ENCODE measurements around the gene CCNI. TPM values are rescaled to one million over a fixed set of nuclear protein-coding genes. Genes with fewer than 3 reads are reported as not detected.
"Not testable (repeated sequence)": the region's sequence is repeated elsewhere in the genome, so short reads cannot be mapped to it uniquely, and the experiment has no call there.

The CCNI gene
- total RNA-seq, 1 experiment from 2014 or later, result 213 TPM

- no peak overlapping the region for H3K4me3 Mint-ChIP-seq
- CTCF ChIA-PET, result interaction anchor here (0.6 to 1.8 kb wide), 3 partner anchors 9 to 130 kb away, joined by 3 to 6 read pairs (median 3); no protein-coding TSS in a partner anchor
Observed at GRCh38 chr4:77073981-77074380, 1.8 kb downstream of the CCNI start.

DNA sequence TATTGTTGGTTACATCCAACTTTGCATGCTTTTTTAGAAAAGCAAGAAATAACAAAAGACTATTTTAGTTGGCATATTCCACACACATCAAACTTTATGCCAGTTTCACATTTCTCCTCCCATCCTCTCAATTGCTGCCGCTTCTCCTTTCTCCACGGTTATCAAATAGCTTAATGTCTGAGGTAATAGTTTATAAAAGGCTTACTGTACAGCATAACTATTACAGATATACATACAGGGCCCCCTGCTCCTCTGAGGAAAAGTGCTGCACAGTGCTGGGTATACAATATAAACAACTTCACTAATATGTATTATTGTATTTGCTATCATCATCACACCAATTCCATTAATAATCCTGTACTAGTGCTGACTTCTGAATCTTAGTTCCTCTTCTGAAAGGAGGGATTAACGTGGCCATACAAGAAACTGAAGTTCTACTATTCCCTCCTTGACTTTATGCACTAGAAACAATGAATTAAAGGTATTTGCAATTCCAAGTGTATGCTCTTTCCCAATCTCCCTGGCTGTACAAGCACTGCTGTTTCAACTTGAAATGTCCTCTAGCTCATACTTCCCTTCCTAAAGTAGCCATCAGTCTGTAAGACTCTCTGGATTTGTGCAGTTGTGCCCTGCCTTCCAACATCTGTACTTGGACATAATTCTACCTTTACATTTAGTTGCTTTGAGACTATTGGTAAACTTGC lies 2.5 kb downstream of the CCNI start:
- ChIA-PET CTCF (interaction anchor here (1.3 to 1.8 kb wide), 2 partner anchors 20 to 130 kb away, joined by 3 to 6 read pairs; no protein-coding TSS in a partner anchor), POLR2A (interaction anchor here (4.5 kb wide), 1 partner anchor 84 kb away, joined by 32 read pairs; the partner anchor contains the start of gene CCNG2)
- Mint-ChIP-seq H3K4me1 (peaks cover 35% of the 10 kb centered on the region), H3K36me3 (0 out of 2 replicates have a peak, but pooled peaks cover 2% of the 10 kb centered on the region), H3K4me3 (no peak overlapping the region), H3K27me3 (ENCODE audit: low read depth) (no peaks in the 10 kb centered on the region), H3K9me3 (no peaks in the 10 kb centered on the region), H3K27ac (no peak overlapping the region)
- no peak for TF ChIP-seq ZNF121 (CRISPR knock-in tag; IDR thresholded peaks at IDR 0.05)
- TF ChIP-seq MAX (CRISPR knock-in tag; IDR thresholded peaks at IDR 0.05), result no peak
- no peak for DNase-seq (ENCODE audit: low spot score)
- no peak for ATAC-seq

More at GRCh38 chr4:77073981-77074380, 1.8 kb downstream of the CCNI start:
- TF ChIP-seq FOXP4 (CRISPR knock-in tag; IDR thresholded peaks at IDR 0.05) (no peak), NR2C2 (CRISPR knock-in tag; IDR thresholded peaks at IDR 0.05) (no peak), RELA (CRISPR knock-in tag; IDR thresholded peaks at IDR 0.05; ENCODE audit: borderline replicate concordance) (no peak), SMAD3 (CRISPR knock-in tag; IDR thresholded peaks at IDR 0.05; ENCODE audit: borderline replicate concordance) (no peak), MAX (CRISPR knock-in tag; IDR thresholded peaks at IDR 0.05) (no peak)
- no peak for DNase-seq (ENCODE audit: low spot score)
- Mint-ChIP-seq H3K9me3 (no peaks in the 10 kb centered on the region), H3K4me1 (peaks cover 32% of the 10 kb centered on the region), H3K27me3 (ENCODE audit: low read depth) (no peaks in the 10 kb centered on the region), H3K36me3 (0 out of 2 replicates have a peak, but pooled peaks cover 2% of the 10 kb centered on the region), H3K27ac (no peak overlapping the region)
- POLR2A ChIA-PET, result interaction anchor here (0.6 to 4.5 kb wide), 2 partner anchors 83 to 232 kb away, joined by 3 to 32 read pairs; partner anchors contain the start of gene CCNG2
- no peak for ATAC-seq

DNA sequence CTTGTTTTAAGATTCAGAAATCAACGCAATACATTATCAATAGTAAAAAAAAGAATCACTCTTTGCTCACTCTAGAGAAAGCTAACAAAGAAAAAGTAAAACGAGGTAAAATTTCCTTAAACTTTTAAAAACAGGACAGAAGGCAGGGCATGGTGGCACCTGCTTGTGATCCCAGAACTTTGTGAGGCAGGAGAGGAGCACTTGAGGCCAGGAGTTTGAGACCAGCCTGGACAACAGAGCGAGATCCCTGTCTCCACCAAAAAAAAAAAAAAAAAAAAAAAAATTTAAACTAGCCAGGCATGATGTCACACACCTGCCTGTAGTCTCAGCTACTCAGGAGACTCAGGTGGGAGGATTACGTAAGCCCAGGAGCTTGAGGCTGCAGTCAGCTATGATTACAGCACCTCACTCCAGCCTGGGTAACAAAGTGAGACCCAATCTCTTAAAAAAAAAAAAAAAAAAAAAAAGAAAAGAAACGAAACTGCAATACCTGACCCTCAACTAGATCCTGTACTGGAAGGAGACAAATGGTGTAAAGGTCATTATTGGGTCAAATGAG lies 3.5 kb downstream of the CCNI start:
- ATAC-seq (no peak), DNase-seq (ENCODE audit: low spot score) (no peak)
- H3K27me3 Mint-ChIP-seq (ENCODE audit: low read depth), result no peaks in the 10 kb centered on the region
- 0 out of 2 replicates have a peak, but pooled peaks cover 2% of the 10 kb centered on the region for H3K36me3 Mint-ChIP-seq
- H3K9me3 Mint-ChIP-seq, result no peaks in the 10 kb centered on the region
- ChIA-PET CTCF (interaction anchor here (0.6 to 4.0 kb wide), 6 partner anchors 23 to 137 kb away, joined by 3 to 17 read pairs (median 6); no protein-coding TSS in a partner anchor), POLR2A (interaction anchor here (0.6 to 4.5 kb wide), 8 partner anchors 8 to 736 kb away, joined by 3 to 32 read pairs (median 6); partner anchors contain the start of gene CCNG2)
- peak overlapping the region; percentile 46; the same call in 1 of the 2 replicates for H3K4me3 Mint-ChIP-seq
- TF ChIP-seq, protein P1, sequence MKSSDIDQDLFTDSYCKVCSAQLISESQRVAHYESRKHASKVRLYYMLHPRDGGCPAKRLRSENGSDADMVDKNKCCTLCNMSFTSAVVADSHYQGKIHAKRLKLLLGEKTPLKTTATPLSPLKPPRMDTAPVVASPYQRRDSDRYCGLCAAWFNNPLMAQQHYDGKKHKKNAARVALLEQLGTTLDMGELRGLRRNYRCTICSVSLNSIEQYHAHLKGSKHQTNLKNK (CRISPR knock-in tag; IDR thresholded peaks at IDR 0.05), result no peak
- TF ChIP-seq ZNF121 (CRISPR knock-in tag; IDR thresholded peaks at IDR 0.05) (peak; percentile 52; the same call in 1 of the 2 replicates), NR1H2 (CRISPR knock-in tag; IDR thresholded peaks at IDR 0.05) (no peak), SMAD3 (CRISPR knock-in tag; IDR thresholded peaks at IDR 0.05; ENCODE audit: borderline replicate concordance) (no peak), FOXP4 (CRISPR knock-in tag; IDR thresholded peaks at IDR 0.05) (no peak), ZNF671 (CRISPR knock-in tag; IDR thresholded peaks at IDR 0.05) (no peak)
- no peak overlapping the region for H3K27ac Mint-ChIP-seq
- peaks cover 29% of the 10 kb centered on the region for H3K4me1 Mint-ChIP-seq

DNA sequence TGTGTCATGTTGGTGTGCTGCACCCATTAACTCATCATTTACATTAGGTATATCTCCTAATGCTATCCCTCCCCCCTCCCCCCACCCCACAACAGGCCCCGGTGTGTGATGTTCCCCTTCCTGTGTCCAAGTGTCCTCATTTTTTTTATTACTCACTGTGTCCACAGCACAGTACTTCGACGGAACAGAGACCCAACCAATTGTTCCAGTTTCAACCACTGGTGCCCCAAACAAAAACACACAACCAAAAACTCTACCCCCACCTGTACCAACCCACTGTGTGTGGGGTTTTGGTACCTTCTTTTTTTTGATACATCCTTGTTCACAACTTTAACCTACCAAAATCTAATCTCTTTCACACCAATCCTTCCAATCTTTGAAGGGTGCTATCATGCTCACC lies 6.3 kb downstream of the CCNI start:
- POLR2A ChIA-PET, result interaction anchor here (0.5 to 0.7 kb wide), 4 partner anchors 11 to 279 kb away, joined by 3 to 6 read pairs (median 4); no protein-coding TSS in a partner anchor

More for the DNA sequence above, 6.3 kb downstream of the CCNI start:
- not testable (repeated sequence) for H3K9me3 Mint-ChIP-seq; ATAC-seq; H3K27me3 Mint-ChIP-seq (ENCODE audit: low read depth); H3K4me3 Mint-ChIP-seq; DNase-seq (ENCODE audit: low spot score)
- Mint-ChIP-seq H3K4me1 (peaks cover 20% of the 10 kb centered on the region), H3K36me3 (peaks cover 18% of the 10 kb centered on the region), H3K27ac (0 out of 2 replicates have a peak overlapping the region, but pooled peaks have one; percentile 3)
- CTCF ChIA-PET, result interaction anchor here (0.6 to 4.0 kb wide), 8 partner anchors 13 to 349 kb away, joined by 3 to 14 read pairs (median 4); no protein-coding TSS in a partner anchor
